Muscle of leg (tissue), 11 donors: ENCODE measurements around the gene TRIM27. TPM values are rescaled to one million over a fixed set of nuclear protein-coding genes. Genes with fewer than 3 reads are reported as not detected.
A peak's percentile ranks its signal among the peaks of the same experiment; 100 is the strongest.
"Not testable (repeated sequence)": the region's sequence is repeated elsewhere in the genome, so short reads cannot be mapped to it uniquely, and the experiment has no call there.

ENCODE experiments used
- DNase-seq: peaks from one replicate; pipeline ENCODE4 v3.0.0; 2013
- H3K27ac ChIP-seq: one replicate; pipeline ENCODE4 v1.5.1; 2013; ENCODE audit warnings: mild to moderate bottlenecking, low read length, control low read depth
- H3K27me3 ChIP-seq: one replicate; pipeline ENCODE4 v1.6.1; 2013; ENCODE audit warnings: low read length; ENCODE audit not compliant: control insufficient read depth, insufficient read depth
- H3K36me3 ChIP-seq: one replicate; pipeline ENCODE4 v1.6.1; 2013; ENCODE audit warnings: low read length; ENCODE audit not compliant: control insufficient read depth, insufficient read depth
- H3K4me1 ChIP-seq: one replicate; pipeline ENCODE4 v1.6.1; 2013; ENCODE audit warnings: low read length; ENCODE audit not compliant: control insufficient read depth, insufficient read depth
- H3K4me3 ChIP-seq: one replicate; pipeline ENCODE4 v1.5.1; 2013; ENCODE audit warnings: low read length, control low read depth
- H3K9me3 ChIP-seq: replicated peaks from 2 replicates; pipeline ENCODE4 v1.6.1; 2013; ENCODE audit warnings: low read depth, low read length; ENCODE audit not compliant: control insufficient read depth
- WGBS: methylation state at CpG from one replicate; pipeline ENCODE4 v1.1.5; 2013; ENCODE audit warnings: missing lambda C conversion rate; ENCODE audit not compliant: insufficient coverage; 5-methylcytosine and 5-hydroxymethylcytosine counted together
- polyA plus RNA-seq, 8 donors: library from polyadenylated mRNA; unstranded; fragments of 120-200 nt; gene quantifications; one replicate each; pipeline versions ENCODE4 v1.2.1 to v1.2.3, GENCODE V29; 2013; ENCODE audit warnings: inconsistent platforms in 1 of 8, low replicate concordance in 1 of 8; ENCODE audit not compliant: insufficient read length in 8 of 8, insufficient read depth in 1 of 8
- total RNA-seq: library from RNA; stranded (reverse); fragments of 120-200 nt; gene quantifications from one replicate; pipeline ENCODE4 v1.2.4, GENCODE V29; 2013

Gene TRIM27
- total and polyA plus RNA-seq, 9 donors, result 39.6 to 52.3 (median 45.8) TPM

DNA sequence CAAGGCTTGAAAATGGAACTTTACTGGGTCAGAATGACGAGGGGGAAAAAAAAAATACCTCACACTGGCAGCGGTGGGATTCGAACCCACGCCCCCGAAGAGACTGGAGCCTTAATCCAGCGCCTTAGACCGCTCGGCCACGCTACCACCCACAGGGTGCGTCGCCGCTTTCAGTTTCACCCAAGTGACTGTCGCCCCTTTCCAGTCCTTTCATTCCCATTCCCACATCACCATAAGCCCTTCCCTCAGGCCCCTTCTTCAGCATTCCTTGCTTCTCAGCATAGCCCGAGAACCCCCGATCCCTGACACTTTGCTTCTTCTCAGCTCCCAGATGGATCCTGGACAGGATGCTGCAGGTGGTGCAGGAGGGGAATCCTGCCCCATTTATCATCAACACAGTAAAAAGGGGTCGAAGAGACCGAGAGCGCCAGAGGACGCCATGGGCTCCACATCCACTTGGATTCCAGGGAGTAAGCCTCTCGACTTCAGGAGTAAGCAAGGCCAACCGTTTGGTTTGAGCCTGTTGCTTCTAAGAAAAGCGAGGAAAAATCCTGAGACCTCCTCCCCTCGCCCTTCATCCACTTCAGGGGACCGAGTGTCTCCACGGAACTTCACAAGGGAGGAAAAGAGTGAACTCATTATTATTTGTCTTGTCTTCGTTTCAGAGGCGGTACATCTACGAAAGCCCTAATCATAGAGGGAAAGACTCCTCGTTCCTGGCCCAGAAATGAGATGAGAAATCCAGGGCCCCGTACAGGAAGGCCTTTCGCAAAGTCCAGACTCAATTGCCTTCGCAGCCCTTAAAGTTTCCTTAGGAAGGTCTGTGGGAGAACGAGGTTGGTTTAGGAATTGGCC lies 20.0 kb upstream of the TRIM27 start:
- Histone ChIP-seq H3K4me3 (peak overlapping the region; percentile 54), H3K9me3 (no peaks in the 10 kb centered on the region), H3K27me3 (no peaks in the 10 kb centered on the region), H3K4me1 (peaks cover 19% of the 10 kb centered on the region), H3K27ac (peak overlapping the region; percentile 63), H3K36me3 (no peaks in the 10 kb centered on the region)
- 4% methylated on average over 18 of the region's 33 CpGs for WGBS
- DNase-seq, result peak; percentile 59

DNA sequence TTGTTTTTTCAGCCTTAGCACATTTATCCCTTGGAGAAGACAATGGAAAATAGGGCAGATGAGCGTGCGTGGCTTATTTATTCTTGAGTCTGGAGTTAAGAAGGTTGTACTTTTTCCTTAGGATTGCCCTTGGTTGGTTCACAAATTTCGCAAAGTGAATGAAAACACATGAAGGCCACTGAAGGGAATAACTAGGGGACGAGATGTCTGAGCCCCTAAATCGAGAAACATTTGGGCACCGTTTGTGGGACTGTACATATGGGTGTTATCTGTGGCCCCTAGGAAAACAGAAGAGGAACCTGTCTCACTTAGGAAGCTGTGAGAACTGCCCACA lies 19.4 kb upstream of the TRIM27 start:
- no peaks in the 10 kb centered on the region for H3K36me3 ChIP-seq
- H3K4me3 ChIP-seq, result no peak overlapping the region
- H3K27ac ChIP-seq, result no peak overlapping the region
- no peaks in the 10 kb centered on the region for H3K27me3 ChIP-seq
- peaks cover 19% of the 10 kb centered on the region for H3K4me1 ChIP-seq
- 49% methylated on average over 6 of the region's 6 CpGs for WGBS
- DNase-seq, result no peak
- no peaks in the 10 kb centered on the region for H3K9me3 ChIP-seq

DNA sequence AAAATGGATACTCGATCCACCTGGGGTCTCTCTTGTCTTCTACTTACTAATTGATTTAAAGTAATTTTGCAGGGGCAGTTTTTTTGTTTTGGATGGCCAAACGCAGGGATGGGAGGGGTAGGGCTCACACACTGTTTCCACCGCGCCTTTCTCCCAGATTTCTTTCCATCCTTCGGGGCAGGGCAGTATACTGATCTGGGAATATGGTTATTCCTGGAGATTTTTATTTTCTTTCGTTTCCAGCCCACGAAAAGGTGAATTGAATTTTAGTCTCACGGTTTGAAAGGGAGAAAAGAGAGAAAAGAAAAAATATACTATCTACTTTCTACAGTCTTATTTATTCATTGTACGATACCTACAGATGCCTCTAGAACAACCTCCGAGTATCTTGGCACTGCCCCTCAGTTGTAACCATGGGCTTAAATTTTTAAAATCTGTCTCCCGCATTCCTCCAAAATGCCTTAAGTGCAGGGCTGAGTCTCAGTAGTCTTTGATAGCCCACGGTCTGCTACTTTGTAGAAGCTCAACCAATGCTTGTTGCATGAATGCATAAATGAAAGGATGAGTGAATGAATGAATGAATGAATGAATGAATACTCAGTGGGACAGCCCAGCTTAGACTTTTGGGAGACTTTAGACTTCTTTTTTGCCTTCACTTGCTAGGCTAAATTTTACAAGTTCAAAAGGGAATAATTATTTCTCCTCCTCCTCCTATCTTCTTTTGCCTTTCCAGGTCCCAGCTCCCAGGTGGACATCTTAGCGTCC lies 18.1 kb upstream of the TRIM27 start:
- Histone ChIP-seq H3K27ac (no peak overlapping the region), H3K9me3 (no peaks in the 10 kb centered on the region)

DNA sequence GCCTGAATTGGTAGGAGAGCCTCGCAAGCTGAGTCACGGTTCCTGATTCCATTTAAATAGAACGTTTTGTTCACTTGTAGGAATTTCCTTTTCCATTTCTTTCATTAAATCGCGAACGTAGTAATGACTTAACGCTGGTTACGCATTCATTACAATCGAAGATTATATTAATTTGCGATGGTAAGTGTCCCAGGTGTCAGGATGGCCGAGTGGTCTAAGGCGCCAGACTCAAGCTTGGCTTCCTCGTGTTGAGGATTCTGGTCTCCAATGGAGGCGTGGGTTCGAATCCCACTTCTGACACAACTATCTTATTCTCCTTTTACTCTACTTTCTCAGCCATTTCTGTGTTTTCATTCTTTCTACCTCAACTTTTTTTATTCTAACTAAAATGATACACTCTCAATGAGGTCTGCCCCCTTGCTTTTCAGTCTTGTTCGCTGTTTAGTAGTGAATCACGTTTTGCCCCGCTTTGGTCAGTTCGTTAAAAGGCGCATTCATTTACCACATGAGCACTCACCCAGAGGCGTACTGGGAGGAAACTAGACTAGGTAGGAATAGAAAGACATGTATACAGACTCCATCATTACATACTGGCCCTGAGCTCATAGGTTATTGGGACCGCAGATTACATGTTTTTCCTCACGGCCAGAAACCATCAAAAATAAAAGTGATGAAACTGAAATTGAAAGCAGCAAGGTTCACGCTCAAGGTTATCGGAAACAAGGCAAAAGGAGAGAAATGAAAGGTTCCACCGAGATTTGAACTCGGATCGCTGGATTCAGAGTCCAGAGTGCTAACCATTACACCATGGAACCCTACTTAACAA lies 17.3 kb upstream of the TRIM27 start:
- peaks cover 19% of the 10 kb centered on the region for H3K4me1 ChIP-seq
- WGBS, result 0% methylated on average over 3 of the region's 28 CpGs
- peak; percentile 93 for DNase-seq

More for the DNA sequence above, 18.1 kb upstream of the TRIM27 start:
- Histone ChIP-seq H3K4me3 (peak overlapping the region; percentile 63), H3K27me3 (no peaks in the 10 kb centered on the region), H3K36me3 (no peaks in the 10 kb centered on the region), H3K4me1 (peaks cover 19% of the 10 kb centered on the region)
- 29% methylated on average over 3 of the region's 13 CpGs for WGBS
- no peak for DNase-seq

DNA sequence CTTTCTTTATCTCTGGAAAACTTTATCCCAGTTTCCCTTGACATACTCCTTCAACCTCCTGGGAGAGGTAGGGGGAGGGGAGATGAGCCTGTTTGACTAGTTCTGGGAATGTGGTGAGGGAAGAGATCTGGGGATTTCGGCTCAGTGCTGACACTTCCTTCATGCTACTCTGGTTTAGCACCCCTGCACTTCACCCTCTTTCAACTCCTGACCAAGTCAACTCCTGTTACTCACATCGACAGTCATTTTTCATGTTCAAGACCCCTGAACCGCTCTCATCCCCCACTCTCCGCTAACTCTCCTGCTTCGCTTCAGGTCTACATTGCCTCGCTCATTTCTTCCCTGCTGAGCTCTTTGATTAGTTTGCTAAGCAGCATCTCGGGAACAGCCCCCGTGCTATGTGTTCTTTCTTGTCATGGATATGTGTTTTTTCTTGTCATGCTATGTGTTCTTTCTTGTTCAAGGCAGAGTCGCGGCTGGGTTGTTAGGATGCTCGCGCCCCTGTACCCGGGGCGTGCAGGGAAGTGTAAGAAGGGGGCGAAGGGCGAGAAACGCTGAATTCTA lies 16.6 kb upstream of the TRIM27 start:
- no peaks in the 10 kb centered on the region for H3K36me3 ChIP-seq
- no peak for DNase-seq
- peak overlapping the region; percentile 63 for H3K4me3 ChIP-seq
- no peaks in the 10 kb centered on the region for H3K9me3 ChIP-seq
- H3K27me3 ChIP-seq, result no peaks in the 10 kb centered on the region
- H3K4me1 ChIP-seq, result peaks cover 19% of the 10 kb centered on the region
- WGBS, result 0% methylated on average over 8 of the region's 17 CpGs
- peak overlapping the region; percentile 58 for H3K27ac ChIP-seq

More for the DNA sequence above, 17.3 kb upstream of the TRIM27 start:
- H3K9me3 ChIP-seq, result no peaks in the 10 kb centered on the region
- peak overlapping the region; percentile 81 for H3K27ac ChIP-seq
- no peaks in the 10 kb centered on the region for H3K36me3 ChIP-seq
- H3K4me3 ChIP-seq, result peak overlapping the region; percentile 63
- no peaks in the 10 kb centered on the region for H3K27me3 ChIP-seq

DNA sequence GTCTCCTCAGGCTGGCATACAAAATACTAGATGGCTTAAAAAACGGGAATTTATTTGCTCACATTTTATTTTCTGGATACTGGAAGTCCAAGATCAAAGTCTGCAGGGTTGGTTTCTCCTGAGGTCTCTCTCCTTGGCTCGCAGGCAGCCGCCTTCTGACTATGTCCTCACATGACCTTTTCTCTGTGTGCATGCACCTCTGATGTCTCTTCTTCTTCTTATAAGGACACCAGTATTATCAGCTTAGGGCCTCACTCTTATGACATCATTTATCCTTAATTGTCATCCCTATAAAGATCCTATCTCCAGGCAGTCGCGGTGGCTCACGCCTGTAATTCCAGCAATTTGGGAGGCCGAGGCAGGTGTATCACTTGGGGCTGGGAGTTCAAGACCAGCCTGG lies 9.3 kb upstream of the TRIM27 start:
- Histone ChIP-seq H3K36me3 (no peaks in the 10 kb centered on the region), H3K4me3 (no peak overlapping the region), H3K9me3 (no peaks in the 10 kb centered on the region), H3K27ac (no peak overlapping the region), H3K27me3 (no peaks in the 10 kb centered on the region), H3K4me1 (no peaks in the 10 kb centered on the region)
- 78% methylated on average over 7 of the region's 7 CpGs for WGBS
- no peak for DNase-seq

DNA sequence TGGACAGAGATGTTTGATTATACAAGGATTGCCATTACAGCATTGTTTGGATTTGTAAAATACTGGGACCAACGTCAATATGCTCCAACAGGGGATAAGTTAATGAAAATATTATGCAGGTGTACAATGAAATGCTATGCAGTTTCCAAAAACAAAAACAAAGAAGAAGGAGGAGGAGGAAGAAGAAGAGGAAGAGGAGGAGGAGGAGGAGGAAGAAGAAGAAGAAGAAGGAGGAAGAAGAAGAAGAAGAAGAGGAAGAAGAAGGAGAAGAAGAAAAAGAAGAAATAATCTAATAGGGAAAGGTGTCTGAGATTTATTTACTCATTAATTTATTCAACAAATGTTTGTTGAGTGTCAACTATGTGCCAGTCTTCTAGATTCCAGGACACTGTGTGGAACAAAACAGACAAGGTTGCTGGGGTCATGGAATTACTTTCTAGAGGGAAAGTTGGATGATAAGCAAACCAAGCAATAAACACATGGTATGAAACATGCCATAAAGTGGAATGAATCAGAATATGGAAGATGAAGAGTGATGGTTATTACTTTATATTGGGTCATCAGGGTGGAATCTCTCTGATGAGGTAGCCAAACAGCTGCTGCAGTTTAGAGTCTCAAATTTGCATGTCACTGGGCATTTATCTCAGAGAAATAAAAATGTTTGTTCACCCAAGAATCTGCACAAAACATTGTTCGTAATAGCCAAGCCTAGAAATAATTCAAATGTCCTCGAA lies 6.3 kb upstream of the TRIM27 start:
- peak; percentile 29 for DNase-seq
- Histone ChIP-seq H3K27me3 (no peaks in the 10 kb centered on the region), H3K27ac (no peak overlapping the region), H3K9me3 (no peaks in the 10 kb centered on the region), H3K4me3 (no peak overlapping the region), H3K36me3 (no peaks in the 10 kb centered on the region), H3K4me1 (no peaks in the 10 kb centered on the region)
- no CpG with 5 or more reads among the region's 3 CpGs for WGBS

DNA sequence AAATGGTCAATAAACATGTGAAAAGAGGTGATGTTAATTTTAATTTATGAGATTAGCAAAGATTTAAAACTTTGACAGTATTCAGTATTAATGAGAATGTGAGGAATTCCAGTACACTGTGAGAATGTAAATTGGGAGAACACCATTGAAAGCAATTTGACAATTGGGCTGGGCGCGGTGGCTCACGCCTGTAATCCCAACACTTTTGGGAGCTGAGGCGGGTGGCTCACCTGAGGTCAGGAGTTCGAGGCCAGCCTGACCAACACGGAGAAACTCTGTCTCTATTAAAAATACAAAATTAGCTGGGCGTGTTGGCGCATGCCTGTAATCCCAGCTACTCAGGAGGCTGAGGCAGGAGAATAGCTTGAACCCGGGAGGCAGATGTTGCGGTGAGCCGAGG lies 5.6 kb upstream of the TRIM27 start:
- DNase-seq, H3K36me3 ChIP-seq, H3K27ac ChIP-seq, H3K4me3 ChIP-seq, H3K27me3 ChIP-seq, H3K9me3 ChIP-seq, H3K4me1 ChIP-seq: not testable (repeated sequence)
- 74% methylated on average over 5 of the region's 11 CpGs for WGBS

DNA sequence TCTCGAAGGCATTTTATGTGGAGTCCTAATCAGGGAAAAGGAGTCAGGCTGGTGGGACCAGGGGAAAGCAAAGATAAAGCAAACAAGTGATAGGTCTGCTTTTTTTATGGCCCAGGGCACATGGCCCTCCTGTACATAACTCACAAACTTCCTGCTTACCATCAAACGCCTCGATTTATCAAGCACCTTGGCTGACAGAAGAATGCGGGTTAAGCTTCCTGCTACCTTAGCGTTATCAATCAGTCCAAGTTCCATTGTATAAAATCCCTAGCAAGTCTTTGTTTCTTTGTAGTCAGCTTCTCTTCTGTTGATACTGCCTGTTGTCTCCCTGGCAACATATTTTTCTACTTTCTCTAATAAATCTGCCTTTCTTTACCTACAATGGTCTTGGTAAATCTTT lies 4.1 kb upstream of the TRIM27 start:
- no peak overlapping the region for H3K4me3 ChIP-seq
- no peak overlapping the region for H3K27ac ChIP-seq
- H3K27me3 ChIP-seq, result no peaks in the 10 kb centered on the region
- WGBS, result 46% methylated on average over 4 of the region's 5 CpGs
- DNase-seq, result no peak
- H3K36me3 ChIP-seq, result no peaks in the 10 kb centered on the region
- H3K9me3 ChIP-seq, result no peaks in the 10 kb centered on the region
- H3K4me1 ChIP-seq, result no peaks in the 10 kb centered on the region
